Neural cell (in vitro differentiated cells): ENCODE data around the gene CBX8. TPM values are rescaled to one million over a fixed set of nuclear protein-coding genes. Genes with fewer than 3 reads are reported as not detected.

Experiments
- H2AFZ ChIP-seq: fragments of 200-600, 300-800 bp; sonication (generic), shearing (Covaris generic); 2 replicates; pipeline ENCODE4 v1.6.0; 2014; ENCODE audit warnings: low read depth, mild to moderate bottlenecking, antibody characterized with exemption, low read length, moderate library complexity
- H3F3A ChIP-seq: fragments of 200-600 bp; shearing (Covaris generic); 2 replicates; pipeline ENCODE4 v1.6.1; 2016; ENCODE audit warnings: mild to moderate bottlenecking, moderate library complexity, mixed read lengths, antibody characterized with exemption, low read length; ENCODE audit not compliant: insufficient read depth, poor library complexity, severe bottlenecking
- H3K27ac ChIP-seq: fragments of 200-600, 300-800 bp; sonication (generic), shearing (Covaris generic); 2 replicates; pipeline ENCODE4 v1.5.1; 2014; ENCODE audit warnings: mild to moderate bottlenecking, low read length, moderate library complexity
- H3K27me3 ChIP-seq: fragments of 300-800, 200-600 bp; sonication (generic), shearing (Covaris generic); 2 replicates; pipeline ENCODE4 v1.6.0; 2014; ENCODE audit warnings: mild to moderate bottlenecking, low read depth, low read length, moderate library complexity; ENCODE audit not compliant: insufficient read depth
- H3K36me3 ChIP-seq: fragments of 300-800, 200-600 bp; sonication (generic), shearing (Covaris generic); 2 replicates; pipeline ENCODE4 v1.5.1; 2014; ENCODE audit warnings: mild to moderate bottlenecking, antibody characterized with exemption, low read length, moderate library complexity; ENCODE audit not compliant: insufficient read depth
- H3K4me2 ChIP-seq: fragments of 300-800, 200-600 bp; sonication (generic), shearing (Covaris generic); 2 replicates; pipeline ENCODE4 v1.6.0; 2014; ENCODE audit warnings: mild to moderate bottlenecking, low read length
- H3K4me3 ChIP-seq: fragments of 300-800, 200-600 bp; sonication (generic), shearing (Covaris generic); 2 replicates; pipeline ENCODE4 v1.5.1; 2014; ENCODE audit warnings: mild to moderate bottlenecking, low read length, moderate library complexity
- H3K79me2 ChIP-seq: fragments of 200-600 bp; shearing (Covaris generic); replicated peaks from 2 replicates; pipeline ENCODE4 v1.6.0; 2014; ENCODE audit warnings: mild to moderate bottlenecking, low read length, moderate library complexity; ENCODE audit not compliant: insufficient read depth
- H3K9ac ChIP-seq: fragments of 300-800, 200-600 bp; sonication (generic), shearing (Covaris generic); 2 replicates; pipeline ENCODE4 v1.6.1; 2016; ENCODE audit warnings: mild to moderate bottlenecking, low read length, mixed read lengths
- H3K9me2 ChIP-seq: fragments of 200-600 bp; shearing (Covaris generic); 2 replicates; pipeline ENCODE4 v1.6.1; 2016; ENCODE audit warnings: mild to moderate bottlenecking, low read length, mixed read lengths; ENCODE audit not compliant: insufficient read depth
- H3K9me3 ChIP-seq: fragments of 200-600, 300-800 bp; sonication (generic), shearing (Covaris generic); 2 replicates; pipeline ENCODE4 v1.6.1; 2016; ENCODE audit warnings: mild to moderate bottlenecking, mixed run types, low read length, moderate library complexity, mixed read lengths
- H4K20me1 ChIP-seq: fragments of 200-600 bp; shearing (Covaris generic); 2 replicates; pipeline ENCODE4 v1.6.1; 2016; ENCODE audit warnings: mild to moderate bottlenecking, mixed run types; ENCODE audit not compliant: insufficient read depth
- CTCF ChIP-seq: fragments of 450-650 bp; IDR thresholded peaks from 2 replicates; pipeline ENCODE4 v1.5.1; 2014; ENCODE audit warnings: antibody characterized with exemption, mild to moderate bottlenecking, moderate library complexity; ENCODE audit not compliant: poor library complexity, severe bottlenecking
- EP300 ChIP-seq: fragments of 450-650 bp; conservative IDR thresholded peaks from 2 replicates; pipeline ENCODE4 v1.6.1; 2014; ENCODE audit warnings: antibody characterized with exemption, mild to moderate bottlenecking, moderate library complexity; ENCODE audit not compliant: poor library complexity, severe bottlenecking
- EZH2 ChIP-seq: fragments of 200-600, 300-800 bp; shearing (Covaris generic), sonication (generic); IDR thresholded peaks from 2 replicates; pipeline ENCODE4 v1.6.1; 2014; ENCODE audit warnings: antibody characterized with exemption, low read length, borderline replicate concordance, mild to moderate bottlenecking; ENCODE audit not compliant: insufficient read depth, poor library complexity, severe bottlenecking
- MXI1 ChIP-seq: fragments of 450-650 bp; conservative IDR thresholded peaks from 2 replicates; pipeline ENCODE4 v1.6.1; 2014; ENCODE audit warnings: antibody characterized with exemption, mild to moderate bottlenecking; ENCODE audit not compliant: poor library complexity, severe bottlenecking
- POLR2AphosphoS5 ChIP-seq: IDR thresholded peaks from 2 replicates; pipeline ENCODE4 v1.6.1; 2012
- RAD21 ChIP-seq: fragments of 450-650 bp; conservative IDR thresholded peaks from 2 replicates; pipeline ENCODE4 v1.6.1; 2014; ENCODE audit warnings: antibody characterized with exemption, mild to moderate bottlenecking, moderate library complexity
- REST ChIP-seq: IDR thresholded peaks from 2 replicates; pipeline ENCODE4 v1.6.1; 2012; ENCODE audit warnings: borderline replicate concordance
- SMC3 ChIP-seq: fragments of 450-650 bp; conservative IDR thresholded peaks from 2 replicates; pipeline ENCODE4 v1.6.1; 2014; ENCODE audit warnings: antibody characterized with exemption, mild to moderate bottlenecking, moderate library complexity; ENCODE audit not compliant: poor library complexity
- TAF1 ChIP-seq: IDR thresholded peaks from 2 replicates; pipeline ENCODE4 v1.6.1; 2012; ENCODE audit warnings: low read depth
- polyA plus RNA-seq: library from polyadenylated mRNA; depleted of rRNA; stranded (reverse); fragments of >200 nt; gene quantifications from 2 replicates; pipeline ENCODE4 v1.2.3, GENCODE V29; 2014

CBX8 gene
- polyA plus RNA-seq, 1 donor from 2014 or later = 15.4 TPM

GRCh38 chr17:79840269-79840988 is 43.6 kb upstream of the CBX8 start:
- Histone ChIP-seq H3K4me3 (peak overlapping the region; percentile 69), H3K36me3 (no peaks in the 10 kb centered on the region), H3K9me2 (no peaks in the 10 kb centered on the region), H3F3A (no peaks in the 10 kb centered on the region), H3K79me2 (peaks cover 24% of the 10 kb centered on the region), H3K9ac (peak overlapping the region; percentile 78), H3K9me3 (no peaks in the 10 kb centered on the region), H4K20me1 (peaks cover 26% of the 10 kb centered on the region), H2AFZ (no peak overlapping the region), H3K27me3 (peaks cover 58% of the 10 kb centered on the region), H3K4me2 (no peak overlapping the region), H3K27ac (peak overlapping the region; percentile 31)
- TF ChIP-seq REST = no peak
- peak; percentile 66 for TF ChIP-seq CTCF
- peak; percentile 28 for TF ChIP-seq EP300
- TF ChIP-seq POLR2AphosphoS5 = peak; percentile 40
- peak; percentile 49 for TF ChIP-seq RAD21
- peak; percentile 20 for TF ChIP-seq MXI1
- peak; percentile 61 for TF ChIP-seq SMC3
- no peak for TF ChIP-seq TAF1
- TF ChIP-seq EZH2 = no peak

- H3K9me3 ChIP-seq = no peaks in the 10 kb centered on the region
- H3K27ac ChIP-seq = peak within 1 kb of the TSS; percentile 97
- peaks cover 60% of the 10 kb centered on the region for H3K27me3 ChIP-seq
- TF ChIP-seq CTCF (peak; percentile 71), POLR2AphosphoS5 (peak; percentile 75), TAF1 (peak; percentile 94), RAD21 (no peak), EP300 (no peak), MXI1 (no peak), EZH2 (no peak), SMC3 (no peak), REST (peak; percentile 85)
- no peaks in the 10 kb centered on the region for H3F3A ChIP-seq
- H4K20me1 ChIP-seq = peaks cover 33% of the 10 kb centered on the region
- no peak within 1 kb of the TSS for H2AFZ ChIP-seq
- peaks cover 32% of the 10 kb centered on the region for H3K79me2 ChIP-seq
- H3K4me3 ChIP-seq = peak within 1 kb of the TSS; percentile 83
- H3K9ac ChIP-seq = peak within 1 kb of the TSS; percentile 94
- no peaks in the 10 kb centered on the region for H3K36me3 ChIP-seq
- peak within 1 kb of the TSS; percentile 96 for H3K4me2 ChIP-seq
- no peaks in the 10 kb centered on the region for H3K9me2 ChIP-seq
Observed at GRCh38 chr17:79839356-79840268, 42.7 kb upstream of the CBX8 start, which contains the start of gene CBX4. Gene CBX4 (minus strand): TSS chr17:79839440. CDS start chr17:79839251, 189 bp downstream.
